ENCODE data around the gene DCAF10.

DNA sequence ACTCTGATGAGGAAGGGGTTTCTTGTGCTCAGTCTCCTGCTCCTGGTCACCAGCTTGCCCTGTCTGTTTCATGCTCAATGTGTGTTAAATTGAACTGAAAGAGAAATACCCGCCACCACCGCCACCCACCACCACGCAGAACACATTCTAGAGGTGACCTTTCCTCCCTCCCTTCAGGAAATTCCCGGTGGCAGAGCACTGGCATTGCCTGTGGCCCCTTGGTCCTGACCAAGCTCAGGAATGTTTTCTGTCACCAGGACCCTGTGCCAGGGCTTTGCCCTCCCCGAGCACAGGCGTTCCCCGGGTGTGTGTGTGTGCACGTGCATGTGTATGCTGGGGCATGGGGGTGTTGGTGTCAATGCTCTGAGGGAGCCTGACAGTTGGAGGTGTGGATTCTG lies 113.6 kb downstream of the DCAF10 start:
- TF ChIP-seq, protein P1, sequence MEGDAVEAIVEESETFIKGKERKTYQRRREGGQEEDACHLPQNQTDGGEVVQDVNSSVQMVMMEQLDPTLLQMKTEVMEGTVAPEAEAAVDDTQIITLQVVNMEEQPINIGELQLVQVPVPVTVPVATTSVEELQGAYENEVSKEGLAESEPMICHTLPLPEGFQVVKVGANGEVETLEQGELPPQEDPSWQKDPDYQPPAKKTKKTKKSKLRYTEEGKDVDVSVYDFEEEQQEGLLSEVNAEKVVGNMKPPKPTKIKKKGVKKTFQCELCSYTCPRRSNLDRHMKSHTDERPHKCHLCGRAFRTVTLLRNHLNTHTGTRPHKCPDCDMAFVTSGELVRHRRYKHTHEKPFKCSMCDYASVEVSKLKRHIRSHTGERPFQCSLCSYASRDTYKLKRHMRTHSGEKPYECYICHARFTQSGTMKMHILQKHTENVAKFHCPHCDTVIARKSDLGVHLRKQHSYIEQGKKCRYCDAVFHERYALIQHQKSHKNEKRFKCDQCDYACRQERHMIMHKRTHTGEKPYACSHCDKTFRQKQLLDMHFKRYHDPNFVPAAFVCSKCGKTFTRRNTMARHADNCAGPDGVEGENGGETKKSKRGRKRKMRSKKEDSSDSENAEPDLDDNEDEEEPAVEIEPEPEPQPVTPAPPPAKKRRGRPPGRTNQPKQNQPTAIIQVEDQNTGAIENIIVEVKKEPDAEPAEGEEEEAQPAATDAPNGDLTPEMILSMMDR (conservative IDR thresholded peaks at IDR 0.05; ENCODE audit: low read length) = no peak
- no peak for TF ChIP-seq EZH2phosphoT487 (IDR thresholded peaks at IDR 0.05; ENCODE audit: borderline replicate concordance, low read depth, low read length)

All from OCI-LY7 (cell line).